Loucy (cell line): ENCODE measurements around the gene ROBO1.

ENCODE experiments used
- EZH2phosphoT487 ChIP-seq: fragments of 200-600 bp; IDR thresholded peaks from 2 replicates; pipeline ENCODE4 v1.6.1; 2018; ENCODE audit warnings: antibody characterized with exemption, mild to moderate bottlenecking, moderate library complexity, borderline replicate concordance
- TF ChIP-seq, protein P1 (sequence below): fragments of 200-600 bp; sonication (generic); conservative IDR thresholded peaks from 2 replicates; pipeline ENCODE4 v1.5.1; 2014; ENCODE audit warnings: mild to moderate bottlenecking, antibody characterized with exemption, low read length

DNA sequence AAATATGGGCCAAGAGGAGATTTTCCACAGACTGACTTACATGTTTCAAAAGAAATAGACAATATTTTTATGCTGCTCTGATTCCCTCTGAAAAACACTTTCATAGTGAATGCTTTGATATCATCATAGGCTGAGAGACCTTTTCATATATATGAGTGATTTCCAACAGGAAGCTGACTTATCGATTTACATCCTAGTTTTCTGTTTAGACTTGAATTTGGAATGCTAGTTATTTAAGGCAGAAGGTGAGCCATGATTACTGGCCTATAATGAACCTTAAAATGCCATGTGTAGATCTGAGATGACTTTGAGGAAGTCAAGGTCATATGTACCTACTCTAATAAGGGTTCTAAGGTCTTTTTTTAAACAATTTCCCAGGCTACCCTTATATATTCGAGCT, 1126.1 kb downstream of the ROBO1 start:
- TF ChIP-seq, protein P1, sequence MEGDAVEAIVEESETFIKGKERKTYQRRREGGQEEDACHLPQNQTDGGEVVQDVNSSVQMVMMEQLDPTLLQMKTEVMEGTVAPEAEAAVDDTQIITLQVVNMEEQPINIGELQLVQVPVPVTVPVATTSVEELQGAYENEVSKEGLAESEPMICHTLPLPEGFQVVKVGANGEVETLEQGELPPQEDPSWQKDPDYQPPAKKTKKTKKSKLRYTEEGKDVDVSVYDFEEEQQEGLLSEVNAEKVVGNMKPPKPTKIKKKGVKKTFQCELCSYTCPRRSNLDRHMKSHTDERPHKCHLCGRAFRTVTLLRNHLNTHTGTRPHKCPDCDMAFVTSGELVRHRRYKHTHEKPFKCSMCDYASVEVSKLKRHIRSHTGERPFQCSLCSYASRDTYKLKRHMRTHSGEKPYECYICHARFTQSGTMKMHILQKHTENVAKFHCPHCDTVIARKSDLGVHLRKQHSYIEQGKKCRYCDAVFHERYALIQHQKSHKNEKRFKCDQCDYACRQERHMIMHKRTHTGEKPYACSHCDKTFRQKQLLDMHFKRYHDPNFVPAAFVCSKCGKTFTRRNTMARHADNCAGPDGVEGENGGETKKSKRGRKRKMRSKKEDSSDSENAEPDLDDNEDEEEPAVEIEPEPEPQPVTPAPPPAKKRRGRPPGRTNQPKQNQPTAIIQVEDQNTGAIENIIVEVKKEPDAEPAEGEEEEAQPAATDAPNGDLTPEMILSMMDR: no peak
- no peak for TF ChIP-seq EZH2phosphoT487
